A549 (cell line): Measurements from ENCODE around the gene NCOA1. TPM values are rescaled to one million over a fixed set of nuclear protein-coding genes. Genes with fewer than 3 reads are reported as not detected.
A peak's percentile ranks its signal among the peaks of the same experiment; 100 is the strongest.

Experiments
- ATAC-seq, 2 experiments: fragments of 200-7000 bp in 1 of 2; fragments of >200 bp in 1 of 2; cut with Nextera tagmentation in 1 of 2; cut with Tn5 transposase in 1 of 2; 3 replicates each; pipeline versions ENCODE4 v1.8.0 to v1.9.1; 2018 to 2020; ENCODE audit warnings: mild to moderate bottlenecking in 1 of 2, moderate library complexity in 1 of 2
- CTCF ChIA-PET: fragments of 300-600 bp; sonication (Branson Sonifier 250); formaldehyde crosslinking; extraction: SDS; loops from one replicate; lab custom pipeline; 2021; ENCODE audit warnings: antibody characterized with exemption, inconsistent platforms; lab: Yijun Ruan, JAX
- POLR2A ChIA-PET: fragments of 350-600 bp; formaldehyde crosslinking; extraction: SDS; loops from one replicate; lab custom pipeline; 2021; ENCODE audit warnings: antibody characterized with exemption, inconsistent platforms; lab: Yijun Ruan, JAX
- DNase-seq, 2 experiments: peaks; one replicate each; pipeline versions ENCODE4 v3.0.0 to v3.0.0-alpha.2; 2011 to 2016; ENCODE audit warnings: low read depth in 1 of 2, low spot score in 1 of 2
- FAIRE-seq: peaks from 2 replicates; lab custom pipeline; 2011; peaks lifted over from hg19 to GRCh38; lab: Jason Lieb, UNC
- H3K27ac ChIP-seq, 2 experiments: fragments of >200 bp; sonication (Bioruptor Twin); formaldehyde crosslinking; 3 replicates each; pipeline ENCODE4 v1.5.1; 2016 to 2017
- H3K4me1 ChIP-seq: fragments of >200 bp; sonication (Bioruptor Twin); formaldehyde crosslinking; 3 replicates; pipeline ENCODE4 v1.6.1; 2016
- H3K4me2 ChIP-seq: fragments of >200 bp; sonication (Bioruptor Twin); formaldehyde crosslinking; 3 replicates; pipeline ENCODE4 v1.6.1; 2016
- H3K4me3 ChIP-seq: fragments of >200 bp; sonication (Bioruptor Twin); formaldehyde crosslinking; 3 replicates; pipeline ENCODE4 v1.5.1; 2016
- H3K9me3 ChIP-seq: fragments of >200 bp; sonication (Bioruptor Twin); formaldehyde crosslinking; 3 replicates; pipeline ENCODE4 v1.6.1; 2016
- BHLHE40 ChIP-seq: IDR thresholded peaks from 2 replicates; pipeline ENCODE4 v1.6.1; 2012; ENCODE audit warnings: low read depth, low read length, inconsistent platforms
- CHD2 ChIP-seq: fragments of 150-350 bp; IDR thresholded peaks from 2 replicates; pipeline ENCODE4 v1.6.1; 2014; ENCODE audit warnings: low read length; ENCODE audit not compliant: partially characterized antibody
- CHD4 ChIP-seq: fragments of 200-600 bp; sonication (generic); IDR thresholded peaks from 2 replicates; pipeline ENCODE4 v1.6.1; 2016; ENCODE audit warnings: antibody characterized with exemption, mild to moderate bottlenecking, borderline replicate concordance
- EHMT2 ChIP-seq: fragments of 200-600 bp; sonication (generic); IDR thresholded peaks from 2 replicates; pipeline ENCODE4 v1.6.1; 2016; ENCODE audit warnings: antibody characterized with exemption, low read depth, mild to moderate bottlenecking, moderate library complexity
- ELK1 ChIP-seq: fragments of 150-350 bp; IDR thresholded peaks from 2 replicates; pipeline ENCODE4 v1.6.1; 2014; ENCODE audit warnings: low read depth, mild to moderate bottlenecking, low read length
- ESRRA ChIP-seq: fragments of 150-350 bp; IDR thresholded peaks from 2 replicates; pipeline ENCODE4 v1.6.1; 2014; ENCODE audit warnings: mild to moderate bottlenecking, low read length, borderline replicate concordance
- FOSB ChIP-seq: fragments of 250-450 bp; sonication (Bioruptor Pico); IDR thresholded peaks from 2 replicates; pipeline ENCODE4 v1.5.0; 2020; ENCODE audit warnings: mild to moderate bottlenecking, moderate library complexity
- JUN ChIP-seq, 2 experiments: fragments of >200 bp; sonication (Bioruptor Twin); formaldehyde crosslinking; IDR thresholded peaks; 2 replicates in 1 of 2; 3 replicates in 1 of 2; pipeline ENCODE4 v1.6.1; 2016 to 2017
- JUNB ChIP-seq: fragments of >200 bp; sonication (Bioruptor Twin); formaldehyde crosslinking; IDR thresholded peaks from 2 replicates; pipeline ENCODE4 v1.6.1; 2016
- KDM5A ChIP-seq: fragments of 200-600 bp; sonication (generic); IDR thresholded peaks from 2 replicates; pipeline ENCODE4 v1.6.1; 2016; ENCODE audit warnings: antibody characterized with exemption, mild to moderate bottlenecking
- MAFK ChIP-seq: fragments of 450-650 bp; IDR thresholded peaks from 2 replicates; pipeline ENCODE4 v1.6.1; 2014; ENCODE audit not compliant: partially characterized antibody
- MAZ ChIP-seq: fragments of 150-350 bp; IDR thresholded peaks from 2 replicates; pipeline ENCODE4 v1.6.1; 2014; ENCODE audit warnings: antibody characterized with exemption, low read depth, low read length, borderline replicate concordance
- NR3C1 ChIP-seq: fragments of >200 bp; sonication (Bioruptor Twin); formaldehyde crosslinking; IDR thresholded peaks from 3 replicates; pipeline ENCODE4 v1.6.1; 2017
- RARB ChIP-seq: fragments of 250-450 bp; sonication (Bioruptor Pico); IDR thresholded peaks from 2 replicates; pipeline ENCODE4 v1.8.0; 2021; ENCODE audit warnings: mild to moderate bottlenecking, moderate library complexity
- RFX5 ChIP-seq: fragments of 450-650 bp; IDR thresholded peaks from 2 replicates; pipeline ENCODE4 v1.7.1; 2014; ENCODE audit warnings: antibody characterized with exemption, mild to moderate bottlenecking, moderate library complexity
- SREBF2 ChIP-seq: fragments of 450-650 bp; IDR thresholded peaks from 2 replicates; pipeline ENCODE4 v1.6.1; 2014; ENCODE audit warnings: mild to moderate bottlenecking, moderate library complexity
- TFCP2L1 ChIP-seq: fragments of 250-450 bp; sonication (Bioruptor Pico); IDR thresholded peaks from 2 replicates; pipeline ENCODE4 v1.5.0; 2021; ENCODE audit warnings: mild to moderate bottlenecking
- USF2 ChIP-seq: fragments of 450-650 bp; IDR thresholded peaks from 2 replicates; pipeline ENCODE4 v1.6.1; 2014; ENCODE audit warnings: antibody characterized with exemption
- ZFP36 ChIP-seq: fragments of 450-650 bp; IDR thresholded peaks from 2 replicates; pipeline ENCODE4 v1.6.1; 2014; ENCODE audit warnings: borderline replicate concordance; ENCODE audit not compliant: partially characterized antibody
- ZNF302 ChIP-seq: fragments of 250-450 bp; sonication (Bioruptor Pico); IDR thresholded peaks from 2 replicates; pipeline ENCODE4 v1.9.0; 2021; ENCODE audit warnings: inconsistent platforms, mild to moderate bottlenecking, moderate library complexity
- WGBS: methylation state at CpG from one replicate; pipeline ENCODE4 v1.1.6; 2017; ENCODE audit errors: missing lambda C conversion rate; 5-methylcytosine and 5-hydroxymethylcytosine counted together
- polyA plus RNA-seq, 4 experiments: library from polyadenylated mRNA; depleted of rRNA in 3 of 4; stranded (reverse); fragments of >200 nt; fragmentation: RNase III in 1 of 4; extraction: RNeasy Plus Mini Kit Qiagen cat#74134 plus additional on column Dnase treatment in 1 of 4; gene quantifications; 2 replicates in 3 of 4; 3 replicates in 1 of 4; pipeline ENCODE4 v1.2.3, GENCODE V29; 2011 to 2017
- TF ChIP-seq, protein P1 (sequence below): fragments of >200 bp; sonication (Bioruptor Twin); formaldehyde crosslinking; IDR thresholded peaks from 2 replicates; pipeline ENCODE4 v1.6.1; 2016
- TF ChIP-seq, protein P2 (sequence below): IDR thresholded peaks from 2 replicates; pipeline ENCODE4 v1.6.1; 2012

The NCOA1 gene
- polyA plus RNA-seq, 2 of the 4 experiments (the other 2 are of a cell fraction) = 7.6 to 29.9 TPM

- TF ChIP-seq ZFP36 (no peak), ZNF302 (CRISPR knock-in tag) (no peak), NR3C1 (no peak), JUNB (no peak), EHMT2 (no peak), ESRRA (no peak), FOSB (CRISPR knock-in tag) (no peak), BHLHE40 (no peak), MAZ (no peak)
- TF ChIP-seq, protein P1, sequence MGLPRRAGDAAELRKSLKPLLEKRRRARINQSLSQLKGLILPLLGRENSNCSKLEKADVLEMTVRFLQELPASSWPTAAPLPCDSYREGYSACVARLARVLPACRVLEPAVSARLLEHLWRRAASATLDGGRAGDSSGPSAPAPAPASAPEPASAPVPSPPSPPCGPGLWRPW = no peak
Observed at GRCh38 chr2:24632172-24632571, 141.1 kb downstream of the NCOA1 start (continued).

GRCh38 chr2:24635181-24635580 is 144.1 kb downstream of the NCOA1 start:
- H3K4me3 ChIP-seq = no peak overlapping the region
- H3K4me1 ChIP-seq = no peaks in the 10 kb centered on the region
- H3K4me2 ChIP-seq = no peak overlapping the region
- no peaks in the 10 kb centered on the region for H3K9me3 ChIP-seq
- CTCF ChIA-PET = interaction anchor here (0.6 kb wide), 1 partner anchor 34 kb away, joined by 5 read pairs; no protein-coding TSS in a partner anchor
- 87% methylated on average over 2 of the region's 2 CpGs for WGBS
- DNase-seq (no peak), FAIRE-seq (no peak)
- no peak for TF ChIP-seq TFCP2L1
- TF ChIP-seq, all 56 proteins: peak for 0
- no peak overlapping the region for H3K27ac ChIP-seq
- POLR2A ChIA-PET = interaction anchor here (0.5 kb wide), 1 partner anchor 78 kb away, joined by 4 read pairs; no protein-coding TSS in a partner anchor
- ATAC-seq = no peak

DNA sequence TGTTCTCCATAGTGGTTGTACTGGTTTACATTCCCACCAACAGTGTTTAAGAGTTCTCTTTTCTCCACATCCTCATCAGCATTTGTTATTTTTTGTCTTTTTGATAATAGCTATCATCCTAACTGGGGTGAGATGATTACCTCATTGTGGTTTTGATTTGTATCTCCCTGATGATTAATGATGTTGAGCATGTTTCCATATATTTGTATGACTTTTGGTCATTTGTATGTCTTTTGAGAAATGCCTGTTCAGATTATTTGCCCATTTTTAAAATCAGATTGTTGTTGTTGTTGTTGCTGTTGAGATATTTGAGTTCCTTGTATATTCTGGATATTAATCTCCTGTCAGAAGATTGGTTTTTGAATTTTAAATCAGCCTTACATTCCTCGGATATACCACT is 147.5 kb downstream of the NCOA1 start:
- Histone ChIP-seq H3K4me1 (no peaks in the 10 kb centered on the region), H3K4me2 (no peak overlapping the region), H3K27ac (no peak overlapping the region), H3K4me3 (no peak overlapping the region), H3K9me3 (no peaks in the 10 kb centered on the region)
- ChIA-PET CTCF (no interaction called here), POLR2A (no interaction called here)
- DNase-seq = no peak
- peak; percentile 77 for FAIRE-seq
- TF ChIP-seq KDM5A (no peak), RFX5 (no peak), MAFK (no peak), TFCP2L1 (no peak), ZNF302 (CRISPR knock-in tag) (no peak), CHD2 (no peak), ELK1 (no peak), CHD4 (no peak), RARB (CRISPR knock-in tag) (no peak), EHMT2 (no peak), JUN (IDR thresholded peaks at IDR 0.05) (no peak), BHLHE40 (no peak), ZFP36 (no peak), SREBF2 (no peak), USF2 (no peak)
- TF ChIP-seq, protein P2, sequence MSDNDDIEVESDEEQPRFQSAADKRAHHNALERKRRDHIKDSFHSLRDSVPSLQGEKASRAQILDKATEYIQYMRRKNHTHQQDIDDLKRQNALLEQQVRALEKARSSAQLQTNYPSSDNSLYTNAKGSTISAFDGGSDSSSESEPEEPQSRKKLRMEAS = no peak
- 89% methylated on average over 1 of the region's 1 CpG for WGBS
- no peak for ATAC-seq
